ENCODE measurements around the gene SERTAD1. TPM values are rescaled to one million over a fixed set of nuclear protein-coding genes. Genes with fewer than 3 reads are reported as not detected.
"Not testable (repeated sequence)": the region's sequence is repeated elsewhere in the genome, so short reads cannot be mapped to it uniquely, and the experiment has no call there.

The SERTAD1 gene
- total RNA-seq, 1 experiment from 2014 or later: 32.1 TPM

DNA sequence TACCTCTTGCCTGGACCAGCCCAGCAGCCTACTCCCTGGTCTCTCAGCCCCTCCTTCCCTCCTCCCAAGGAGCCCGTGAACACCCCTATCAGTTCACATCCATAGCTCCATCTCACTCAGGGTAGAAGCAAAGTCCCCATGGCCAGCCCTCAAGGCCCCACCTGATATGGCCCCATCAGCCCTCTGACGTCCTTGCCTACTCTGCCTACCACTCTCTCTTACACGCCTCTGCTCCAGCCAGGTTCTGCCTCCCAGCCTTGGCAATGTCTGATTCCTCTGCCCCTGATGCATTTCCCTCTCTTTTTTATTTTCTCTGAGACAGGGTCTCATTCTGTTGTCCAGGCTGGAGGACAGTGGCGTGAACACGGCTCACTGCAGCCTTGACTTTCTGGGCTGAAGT lies 26.2 kb upstream of the SERTAD1 start:
- no peak for DNase-seq (ENCODE audit: low spot score)

DNA sequence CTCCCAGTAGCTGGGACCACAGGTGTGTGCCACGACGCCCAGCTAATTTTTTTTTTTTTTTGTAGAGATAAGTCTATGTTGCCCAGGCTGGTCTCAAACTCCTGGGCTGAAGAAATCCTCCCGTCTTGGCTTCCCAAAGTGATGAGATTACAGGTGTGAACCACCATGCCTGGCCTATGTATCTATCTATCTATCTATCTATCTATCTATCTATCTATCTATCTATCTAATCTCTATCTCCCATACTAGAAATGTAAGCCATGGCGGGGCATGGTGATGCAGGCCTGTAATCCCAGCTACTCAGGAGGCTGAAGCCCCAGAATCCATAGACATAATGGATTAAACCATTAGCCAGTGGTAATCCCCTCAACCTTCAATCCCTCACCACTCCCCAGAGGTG lies 24.9 kb upstream of the SERTAD1 start:
- DNase-seq (ENCODE audit: low spot score): no peak

DNA sequence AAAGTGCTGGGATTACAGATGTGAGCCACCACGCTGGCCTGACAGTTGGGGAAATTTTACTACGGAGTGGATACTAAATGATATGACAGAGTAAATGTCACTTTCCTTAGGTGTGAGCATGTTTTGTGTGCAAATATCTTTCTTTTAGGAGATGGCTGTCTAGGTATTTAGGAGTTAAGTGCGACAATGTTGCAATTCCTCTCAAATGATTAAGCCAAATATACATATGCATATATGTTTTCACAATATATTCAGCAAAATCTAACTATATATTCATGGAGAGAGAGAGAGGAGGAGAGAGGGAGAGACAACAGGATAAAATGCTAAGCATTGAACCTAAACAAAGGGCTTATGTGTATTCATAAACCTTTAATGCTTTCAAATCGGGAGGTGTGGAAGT lies 23.7 kb upstream of the SERTAD1 start:
- DNase-seq (ENCODE audit: low spot score): no peak

DNA sequence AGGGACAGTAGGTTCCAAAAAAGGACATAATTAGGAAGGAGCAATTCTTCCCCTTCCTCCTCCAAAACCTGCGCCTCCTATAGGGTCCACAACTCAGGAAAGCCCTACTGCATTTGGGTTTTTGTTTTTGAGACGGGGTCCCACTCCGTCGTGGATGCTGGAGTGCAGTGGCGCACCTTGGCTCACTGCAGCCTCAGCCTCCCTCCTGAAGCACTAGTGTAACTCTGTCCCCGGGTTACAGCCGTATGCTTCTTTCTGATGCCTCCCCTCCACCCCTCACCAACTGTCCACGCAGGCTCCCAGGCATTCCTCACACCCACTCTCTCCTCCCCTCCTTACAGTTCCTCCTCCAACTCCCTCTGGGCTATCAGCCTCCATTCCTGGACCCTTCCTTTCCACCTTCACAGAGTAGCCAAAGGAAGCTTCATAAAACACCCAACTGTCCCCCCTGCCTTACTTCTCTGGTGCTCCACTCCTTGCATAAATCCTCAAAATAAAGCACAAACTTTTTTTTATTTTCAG lies 20.5 kb upstream of the SERTAD1 start:
- DNase-seq (ENCODE audit: low spot score): no peak

DNA sequence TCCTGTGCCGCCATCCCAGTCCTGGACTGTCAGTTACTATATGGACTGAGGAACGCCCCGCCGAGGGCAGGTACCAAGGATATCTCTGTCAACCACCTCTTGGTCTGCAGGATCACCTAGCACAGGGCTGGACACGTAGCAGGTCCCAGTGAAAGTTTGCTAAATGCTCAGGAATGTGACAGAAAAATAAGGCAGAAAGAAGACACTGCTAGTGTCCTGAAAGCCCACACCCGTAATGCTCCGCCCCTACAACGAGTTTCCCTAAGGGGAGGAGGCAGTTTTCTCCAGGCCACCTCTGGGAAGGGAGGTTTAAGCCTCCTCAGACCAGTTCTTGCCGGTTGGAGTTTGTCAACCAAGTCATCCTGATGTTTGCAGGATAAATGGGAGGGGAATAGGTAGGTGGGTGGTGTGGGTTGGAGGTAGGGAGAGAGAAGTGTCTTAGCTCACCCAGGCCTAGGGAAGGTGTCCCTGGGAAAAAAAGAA lies 20.0 kb upstream of the SERTAD1 start:
- peak; percentile 63 for DNase-seq (ENCODE audit: low spot score)

DNA sequence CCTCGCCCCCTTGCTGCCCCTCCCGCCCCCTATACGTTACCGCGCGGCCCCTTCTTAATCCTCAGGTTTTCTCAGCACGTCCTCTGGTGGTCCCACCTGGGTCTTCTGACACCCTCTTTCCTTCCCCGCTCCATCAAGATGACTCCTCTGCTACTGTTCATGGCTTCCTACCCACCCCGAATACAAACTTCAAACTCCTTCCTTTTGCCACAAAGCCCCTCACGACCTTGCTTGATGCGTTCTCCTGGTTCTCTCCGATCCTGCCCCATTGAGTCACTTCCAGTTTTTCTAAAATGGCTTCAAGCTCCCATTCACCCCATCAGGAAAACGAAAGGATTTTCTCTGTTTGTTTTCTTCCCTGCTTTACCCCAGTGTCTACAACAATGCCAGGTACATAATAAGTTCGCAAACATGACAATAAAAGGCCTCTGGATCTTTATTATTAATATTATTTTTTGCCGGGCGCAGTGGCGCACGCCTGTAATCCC lies 19.1 kb upstream of the SERTAD1 start:
- no peak for DNase-seq (ENCODE audit: low spot score)

DNA sequence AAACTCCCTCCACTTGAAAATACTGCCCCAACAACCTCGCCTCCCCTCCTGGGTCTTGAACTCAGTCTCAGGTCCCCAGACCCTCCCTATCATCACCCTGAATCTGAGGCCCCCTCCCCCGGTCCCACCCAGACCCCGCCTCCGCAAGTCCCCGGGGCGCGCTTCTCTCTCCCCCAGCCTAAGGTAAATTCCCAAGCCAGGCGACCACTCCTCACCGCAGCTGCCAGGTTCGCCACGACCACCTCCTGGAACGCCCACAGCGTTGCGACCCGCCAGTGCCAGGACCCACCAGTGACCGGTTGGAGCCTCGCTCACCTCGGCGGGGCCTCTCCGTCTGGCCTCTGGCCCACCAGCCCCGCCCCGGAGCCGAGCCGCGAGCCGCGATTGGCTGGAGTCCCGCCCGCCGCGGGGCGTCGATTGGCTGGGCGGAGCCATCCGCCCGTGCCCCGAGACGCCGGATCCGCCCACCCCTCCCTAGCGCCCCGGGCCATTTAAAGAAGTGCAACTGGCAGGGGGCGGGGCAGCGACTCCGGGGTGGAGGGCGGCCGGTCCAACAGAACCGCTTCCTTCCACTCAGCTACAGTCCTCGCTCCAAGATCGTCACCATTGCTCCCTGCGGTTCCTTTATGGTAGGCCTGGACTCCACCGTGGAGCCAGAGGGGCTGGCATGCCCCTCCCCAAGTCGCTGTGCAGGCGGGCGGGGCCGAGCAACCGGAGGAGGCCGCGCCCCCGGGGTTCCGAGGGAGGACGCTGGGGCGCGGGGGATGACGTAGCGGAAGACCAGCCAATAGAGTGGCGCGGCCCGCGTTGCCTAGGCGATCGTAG lies 18.4 kb upstream of the SERTAD1 start, which contains the start of gene SERTAD3:
TSS of gene SERTAD3 (minus strand) at position 336 of the 825 bp plus-strand sequence. CDS start 2,255 bp downstream, outside the sequence.
- DNase-seq (ENCODE audit: low spot score): peak; percentile 99

DNA sequence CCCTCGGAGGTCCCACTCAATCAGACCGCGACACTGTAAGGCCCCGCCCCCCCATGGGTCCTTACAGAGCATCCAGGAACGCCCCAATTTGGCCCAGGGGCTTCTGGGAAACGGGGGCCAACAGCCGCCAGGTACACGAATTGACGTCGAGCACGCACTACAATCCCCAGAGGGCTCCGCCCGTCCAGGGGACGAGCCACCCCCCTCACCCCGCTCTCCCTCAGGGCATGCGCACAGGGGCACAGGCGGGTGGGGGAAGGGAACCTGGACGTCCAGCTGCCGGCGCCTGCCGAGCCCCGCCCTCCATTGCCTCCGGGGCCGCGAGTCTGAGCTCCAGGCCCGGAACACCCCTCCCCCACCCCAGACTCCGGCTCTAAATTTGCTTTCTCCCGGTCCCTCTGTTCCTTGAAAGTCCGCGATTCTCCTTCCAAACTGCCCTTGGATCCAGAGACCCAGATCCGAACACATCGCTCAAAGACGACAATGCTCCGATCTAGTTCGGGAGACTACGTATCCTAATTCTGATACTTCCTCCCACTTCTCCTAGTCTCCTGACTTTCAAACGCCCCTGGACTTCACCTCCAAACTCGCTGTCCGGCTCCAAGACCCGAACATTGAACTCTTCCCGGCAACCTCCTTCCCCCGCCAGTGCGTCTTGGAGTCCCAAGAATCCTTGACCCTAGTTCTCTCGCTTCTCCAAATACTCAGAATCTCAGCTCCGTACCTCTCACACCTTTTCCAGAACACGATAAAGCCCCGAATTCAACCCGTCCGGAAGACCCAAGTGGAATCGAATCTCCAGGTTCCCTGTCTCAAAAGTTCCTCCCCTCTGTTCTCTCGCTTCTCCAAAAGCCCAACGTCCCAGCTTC lies 17.6 kb upstream of the SERTAD1 start:
- DNase-seq (ENCODE audit: low spot score): peak; percentile 100

DNA sequence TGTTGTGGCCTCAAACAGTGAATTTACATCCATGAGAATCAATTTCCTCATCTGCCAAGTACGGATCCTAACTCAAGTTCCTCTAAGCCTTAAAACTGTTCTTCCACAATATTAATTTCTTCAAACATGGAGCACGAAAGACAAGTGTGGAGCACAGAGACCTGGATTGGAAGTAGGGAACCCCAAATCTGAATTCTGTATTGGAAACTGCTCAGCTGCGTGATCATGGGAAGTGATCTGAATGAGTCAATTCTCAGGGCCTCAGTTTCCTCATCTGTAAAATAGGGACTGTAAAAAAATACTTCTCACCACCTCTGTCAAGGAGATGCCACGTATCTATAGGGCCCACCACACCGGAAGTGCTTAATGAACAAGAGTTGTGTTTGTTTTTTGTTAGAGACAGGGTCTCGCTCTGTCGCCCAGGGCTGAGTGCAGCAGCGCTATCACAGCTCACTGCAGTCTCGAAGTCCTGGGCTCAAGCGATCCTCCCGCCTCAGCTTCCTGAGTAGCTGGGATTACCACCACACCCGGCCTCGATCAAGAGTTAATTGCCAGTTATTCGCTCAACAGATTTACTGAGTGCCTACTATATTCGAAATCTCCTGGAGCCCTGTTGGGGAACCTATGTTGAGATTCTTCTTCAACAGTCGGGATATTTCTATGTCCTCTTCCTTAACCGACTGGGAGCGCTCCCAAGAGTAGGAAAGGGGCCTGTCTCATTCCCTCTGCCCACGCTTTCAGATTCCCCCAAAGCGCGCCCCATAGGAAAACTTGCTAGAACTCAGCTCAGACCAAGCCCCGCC lies 16.7 kb upstream of the SERTAD1 start:
- no peak for DNase-seq (ENCODE audit: low spot score)

DNA sequence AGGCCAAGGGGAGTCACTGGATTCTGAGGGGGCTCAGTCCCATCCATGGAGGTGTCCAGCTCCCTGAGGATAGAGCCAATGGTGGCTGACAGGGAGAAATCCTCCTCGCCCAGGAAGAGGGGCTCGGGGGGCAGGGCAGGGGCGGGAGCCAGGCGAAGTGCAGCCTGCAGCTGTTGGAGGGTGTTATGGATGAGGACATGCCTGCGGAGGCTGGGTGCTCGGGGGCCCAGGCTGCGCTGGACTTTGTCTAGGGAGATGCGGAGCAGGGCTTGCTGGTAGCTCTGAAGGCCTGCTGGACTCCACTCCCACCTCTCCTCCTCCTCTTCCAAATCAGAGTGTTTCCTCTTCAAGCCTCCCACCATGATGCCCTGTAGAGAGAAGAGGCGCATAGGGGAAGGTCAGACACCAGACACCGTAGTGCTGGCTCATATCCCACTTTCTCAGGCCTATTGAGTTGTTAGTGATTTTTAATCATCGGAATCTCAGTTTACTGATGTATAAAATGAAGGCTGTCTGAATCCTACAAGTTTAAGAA lies 16.0 kb upstream of the SERTAD1 start:
- no peak for DNase-seq (ENCODE audit: low spot score)

DNA sequence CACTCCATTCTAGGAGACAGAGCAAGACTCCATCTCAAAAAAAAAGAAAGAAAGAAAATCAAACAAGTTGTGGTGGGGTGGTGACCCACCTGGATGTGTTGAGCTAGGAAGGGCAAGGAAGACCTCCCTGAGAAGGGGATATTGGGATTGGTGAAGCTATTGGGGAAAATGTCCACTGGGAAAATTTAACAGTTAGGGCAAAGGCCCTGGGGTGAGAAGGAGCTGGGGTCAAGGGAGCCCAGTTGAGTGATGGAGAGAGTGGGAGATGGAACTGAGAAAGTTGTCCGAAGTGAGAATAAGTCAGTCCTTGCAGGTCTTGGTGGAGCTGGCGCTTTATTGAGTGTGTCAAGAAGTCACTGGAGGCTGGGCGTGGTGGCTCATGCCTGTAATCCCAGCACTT lies 12.5 kb upstream of the SERTAD1 start:
- no peak for DNase-seq (ENCODE audit: low spot score)

DNA sequence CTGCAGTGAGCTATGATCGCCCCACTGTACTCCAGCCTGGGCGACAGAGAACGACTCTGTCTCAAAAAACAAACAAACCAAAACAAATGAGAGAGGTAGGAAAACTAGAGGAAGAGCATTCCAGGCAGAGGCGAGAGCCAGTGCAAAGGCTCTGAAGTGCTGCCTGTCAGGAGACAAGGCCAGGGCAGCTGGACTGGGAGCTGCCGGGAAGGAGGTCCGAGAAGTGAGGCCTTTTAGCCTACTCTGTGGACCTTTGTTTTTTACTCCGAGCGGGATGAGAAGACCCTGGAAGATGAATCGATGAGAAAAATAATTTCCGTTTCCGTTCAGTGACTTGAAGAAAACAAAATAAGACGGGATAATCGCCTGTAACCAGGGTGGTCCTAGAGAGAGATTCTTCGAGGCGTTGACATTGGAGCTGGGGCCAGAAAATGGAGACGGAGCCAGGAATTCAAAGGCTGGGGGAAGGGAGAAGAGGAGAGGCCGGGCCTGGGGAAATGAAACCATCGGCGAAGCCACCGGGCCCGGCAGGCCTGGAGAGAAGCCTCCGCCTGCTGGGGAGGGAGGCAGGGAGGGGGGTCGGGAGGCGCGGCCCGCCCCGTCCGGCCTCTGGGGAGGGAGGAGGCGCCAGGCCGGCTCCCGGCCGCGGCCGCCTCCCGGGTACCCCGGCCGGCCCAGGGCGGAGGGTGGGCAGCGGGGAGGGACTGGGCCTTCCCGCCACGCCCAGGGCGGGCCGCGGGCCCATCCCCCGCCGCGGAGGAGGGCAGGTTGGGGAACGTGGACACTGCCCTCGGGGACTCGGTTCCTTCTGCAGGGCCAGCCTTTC lies 7.8 kb upstream of the SERTAD1 start:
- DNase-seq (ENCODE audit: low spot score): peak; percentile 97

DNA sequence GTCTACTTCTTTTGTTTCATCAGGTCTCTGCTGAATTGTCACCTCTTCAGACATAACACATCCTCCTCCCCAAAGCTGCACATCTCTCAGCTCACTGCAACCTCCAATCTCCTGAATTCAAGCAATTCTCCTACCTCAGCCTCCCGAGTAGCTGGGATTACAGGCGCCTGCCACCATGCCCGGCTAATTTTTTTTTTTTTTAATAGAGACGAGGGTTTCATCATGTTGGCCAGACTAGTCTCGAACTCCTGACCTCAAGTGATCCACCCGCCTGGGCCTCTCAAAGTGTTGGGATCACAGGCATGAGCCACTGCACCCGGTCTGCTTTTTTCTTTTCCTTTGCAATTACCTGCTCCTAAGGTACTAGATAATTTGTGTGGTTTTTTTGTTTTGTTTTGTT lies 7.0 kb upstream of the SERTAD1 start:
- DNase-seq (ENCODE audit: low spot score): not testable (repeated sequence)

DNA sequence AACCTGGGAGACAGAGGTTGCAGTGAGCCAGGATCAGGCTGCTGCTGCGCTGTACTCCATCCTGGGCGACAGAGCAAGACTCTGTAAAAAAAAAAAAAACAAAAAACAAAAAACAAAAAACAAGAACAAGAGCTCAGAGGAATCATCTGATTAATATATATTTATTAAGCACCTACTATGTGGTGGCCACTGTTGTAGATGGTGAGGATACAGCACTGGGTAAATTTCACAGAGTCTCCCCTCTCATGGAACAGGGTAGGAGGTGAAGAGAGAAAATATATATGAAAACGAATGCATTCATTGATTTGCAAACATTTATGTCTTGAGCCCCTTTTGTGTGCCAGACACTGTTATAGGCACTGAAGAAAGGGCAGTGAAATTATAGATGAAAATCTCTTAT lies 5.9 kb upstream of the SERTAD1 start:
- DNase-seq (ENCODE audit: low spot score): no peak

DNA sequence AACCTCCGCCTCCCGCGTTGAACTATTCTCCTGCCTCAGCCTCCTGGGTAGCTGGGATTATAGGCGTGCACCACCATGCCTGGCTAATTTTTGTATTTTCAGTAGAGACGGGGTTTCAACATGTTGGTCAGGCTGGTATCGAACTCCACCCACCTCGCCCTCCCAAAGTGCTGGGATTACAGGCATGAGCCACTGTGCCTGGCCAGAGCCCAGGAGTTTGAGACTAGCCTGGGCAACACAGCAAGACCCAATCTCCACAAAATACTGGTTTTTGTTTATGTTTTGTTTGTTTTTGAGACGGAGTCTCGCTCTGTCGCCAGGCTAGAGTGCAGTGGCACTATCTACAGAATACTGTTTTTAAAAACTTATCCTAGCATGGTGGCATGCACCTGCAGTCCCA lies 4.5 kb upstream of the SERTAD1 start:
- DNase-seq (ENCODE audit: low spot score): not testable (repeated sequence)

DNA sequence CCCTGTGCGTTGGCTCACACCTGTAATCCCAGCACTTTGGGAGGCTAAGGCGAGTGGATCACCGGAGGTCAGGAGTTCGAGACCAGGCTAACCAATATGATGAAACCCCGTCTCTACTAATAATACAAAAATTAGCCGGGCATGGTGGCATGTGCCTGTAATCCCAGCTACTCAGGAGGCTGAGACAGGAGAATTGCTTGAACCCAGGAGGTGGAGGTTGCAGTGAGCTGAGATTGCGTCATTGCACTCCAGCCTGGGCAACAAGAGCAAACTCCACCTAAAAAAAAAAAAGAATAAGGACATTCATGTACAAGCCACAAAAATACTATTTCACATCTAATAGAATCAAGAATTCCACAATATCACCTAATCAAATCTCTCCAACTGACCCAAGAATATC lies 2.4 kb upstream of the SERTAD1 start:
- not testable (repeated sequence) for DNase-seq (ENCODE audit: low spot score)

DNA sequence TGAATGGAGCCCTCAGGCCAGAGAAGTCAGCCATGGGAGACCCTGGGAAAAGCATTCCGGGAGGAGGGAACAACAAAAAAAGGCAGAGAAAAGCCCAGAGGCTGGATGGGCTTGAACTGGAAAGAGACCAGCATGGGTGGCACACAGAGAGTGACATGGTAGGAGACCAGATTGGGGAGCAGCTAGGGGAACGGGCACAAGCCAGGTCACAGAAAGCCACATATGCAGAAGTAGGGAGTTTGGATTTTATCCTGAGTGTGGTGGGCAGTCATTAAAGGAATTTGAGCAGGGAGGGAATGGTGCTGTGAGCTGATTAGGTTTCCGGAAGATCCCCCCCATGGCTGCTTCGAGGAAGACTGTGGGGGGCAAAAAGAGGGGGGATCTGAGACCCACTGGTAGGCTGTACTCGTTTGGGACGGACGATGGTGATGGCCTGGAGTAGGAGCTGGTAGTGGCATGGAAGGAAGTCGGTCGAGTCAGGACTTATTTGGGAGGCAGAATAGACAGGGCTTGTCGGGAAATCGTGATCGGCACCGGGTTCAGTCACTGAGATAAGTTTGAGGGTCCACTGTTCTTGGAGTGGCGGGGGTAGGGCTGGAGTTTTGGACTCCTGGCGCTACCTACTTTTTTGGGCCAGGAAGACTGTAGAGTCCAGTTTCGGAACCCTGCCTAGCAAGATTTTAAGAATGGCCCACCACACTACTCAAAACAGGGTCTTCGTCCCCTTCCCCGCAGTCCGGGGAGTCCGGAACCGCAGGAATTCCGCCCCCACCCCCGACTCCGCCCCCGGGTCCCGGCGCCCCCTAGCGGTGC lies 949 bp downstream of the SERTAD1 start:
- peak; percentile 62 for DNase-seq (ENCODE audit: low spot score)

DNA sequence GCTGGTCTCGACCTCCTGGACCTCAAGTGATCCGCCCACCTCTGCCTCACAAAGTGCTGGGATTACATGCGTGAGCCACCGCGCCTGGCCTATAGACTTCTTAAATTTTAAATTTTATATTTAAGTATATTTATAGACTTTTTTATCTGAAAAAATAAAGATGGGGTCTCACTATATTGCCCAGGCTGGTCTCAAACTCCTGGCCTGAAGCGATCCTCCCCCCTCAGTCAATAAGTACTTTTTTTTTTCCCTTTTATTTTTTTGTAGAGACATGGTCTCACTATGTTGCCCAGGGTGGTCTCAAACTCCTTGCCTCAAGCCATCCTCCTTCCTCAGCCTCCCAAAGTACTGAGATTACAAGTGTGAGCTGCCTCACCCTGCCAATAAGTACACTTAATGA lies 1.9 kb downstream of the SERTAD1 start:
- DNase-seq (ENCODE audit: low spot score): no peak
